CD1c-positive myeloid dendritic cell (primary cell): ENCODE measurements around the gene ATG10.

Experiments used
- DNase-seq: peaks from one replicate; pipeline ENCODE4 v3.0.0-alpha.2; 2016; ENCODE audit errors: extremely low spot score

The ATG10 gene

DNA sequence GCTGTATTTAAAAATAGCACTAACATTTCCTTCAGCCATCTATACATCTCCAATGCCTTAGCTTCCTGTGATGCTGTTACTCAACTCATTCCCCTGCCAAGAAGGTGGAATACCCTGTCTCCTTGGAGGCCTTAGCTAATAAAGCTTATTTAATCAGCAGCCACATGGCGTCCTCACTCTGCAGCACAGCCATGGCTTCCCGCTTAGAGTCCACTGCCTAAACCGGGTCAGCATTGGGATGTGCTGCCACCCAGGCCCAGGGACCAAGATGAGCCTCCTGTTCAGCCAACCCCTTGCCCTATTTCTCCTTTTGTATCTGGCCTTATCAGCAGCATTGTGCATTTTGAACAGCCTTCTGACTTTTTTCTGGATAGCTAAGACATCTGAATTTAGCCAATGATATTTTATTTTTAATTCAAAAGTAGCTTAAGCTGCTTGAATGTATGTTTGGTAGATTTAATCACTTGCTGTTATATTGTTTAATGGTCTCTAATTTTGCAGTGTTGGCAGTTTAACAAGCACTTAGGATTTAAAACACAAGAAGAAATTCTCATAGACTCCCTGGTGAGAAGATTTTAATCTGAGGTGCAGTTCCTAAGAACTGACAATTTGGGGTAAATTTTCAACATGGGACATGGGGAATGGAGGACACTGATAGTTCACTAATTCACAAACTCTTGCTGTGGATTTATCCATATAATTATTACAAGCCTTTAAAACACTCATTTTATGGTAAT, 193.3 kb downstream of the ATG10 start:
- DNase-seq, result no peak

DNA sequence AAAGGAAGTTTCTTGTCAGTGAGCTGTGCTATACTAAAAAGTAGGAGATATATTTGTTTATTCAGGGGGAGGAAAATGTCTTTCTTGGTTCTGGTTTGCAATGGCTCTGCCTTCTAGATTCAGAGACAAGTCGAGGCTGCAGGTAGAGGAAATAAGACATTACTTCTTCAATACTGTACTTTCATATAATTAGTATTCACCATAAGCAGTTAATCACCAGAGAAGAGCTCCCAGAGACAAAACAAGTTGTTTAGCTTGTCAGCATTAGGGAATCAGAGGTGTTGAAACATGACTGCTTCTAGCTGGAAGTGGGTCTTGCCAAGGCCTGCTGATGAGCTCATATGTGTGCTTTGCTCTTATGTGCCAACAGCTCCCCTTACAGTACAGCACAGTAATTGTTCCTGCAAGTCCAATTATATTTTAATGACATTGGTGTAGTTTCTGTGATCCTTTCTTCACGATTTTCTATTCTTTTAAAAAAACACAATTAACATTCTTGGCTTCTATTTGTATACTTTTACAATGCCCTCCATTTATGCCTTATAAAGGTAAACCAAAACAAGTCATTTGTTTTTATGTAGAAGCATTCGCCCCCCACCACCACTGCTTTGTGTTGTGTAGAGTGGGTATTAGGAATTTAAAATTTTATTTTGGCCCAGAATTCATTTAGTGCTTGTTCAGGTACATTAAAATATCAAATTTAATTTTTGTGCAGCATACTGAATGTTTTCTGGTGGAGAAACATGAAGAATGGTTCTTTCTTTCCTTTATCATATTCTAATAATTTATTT, 194.1 kb downstream of the ATG10 start:
- peak; percentile 70 for DNase-seq

DNA sequence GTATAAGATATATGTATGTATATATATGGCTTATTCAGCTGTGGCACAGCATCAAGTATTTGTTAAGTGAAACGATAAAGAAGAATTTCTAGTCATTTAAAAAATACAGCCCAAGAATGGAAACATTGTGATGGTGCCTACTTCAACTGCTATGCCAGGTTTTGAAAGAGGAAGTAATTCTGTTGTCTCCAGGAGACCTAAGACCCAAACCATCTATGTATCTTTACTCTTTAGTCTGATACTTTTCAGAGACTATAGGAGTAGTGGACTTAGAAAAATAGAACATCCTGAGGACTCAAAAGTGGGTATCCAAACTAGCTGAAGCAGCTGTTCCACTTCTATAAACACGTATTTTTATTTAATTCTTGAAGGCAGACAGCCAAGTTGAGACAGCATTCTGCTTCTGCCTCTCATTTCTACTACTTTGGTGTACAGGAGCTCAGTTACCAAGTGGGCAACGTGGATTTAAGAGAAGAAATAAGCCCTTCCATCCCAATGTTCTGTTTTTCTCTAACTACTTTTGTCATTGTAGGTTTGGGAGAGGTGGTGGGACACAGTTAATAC, 195.6 kb downstream of the ATG10 start:
- no peak for DNase-seq

DNA sequence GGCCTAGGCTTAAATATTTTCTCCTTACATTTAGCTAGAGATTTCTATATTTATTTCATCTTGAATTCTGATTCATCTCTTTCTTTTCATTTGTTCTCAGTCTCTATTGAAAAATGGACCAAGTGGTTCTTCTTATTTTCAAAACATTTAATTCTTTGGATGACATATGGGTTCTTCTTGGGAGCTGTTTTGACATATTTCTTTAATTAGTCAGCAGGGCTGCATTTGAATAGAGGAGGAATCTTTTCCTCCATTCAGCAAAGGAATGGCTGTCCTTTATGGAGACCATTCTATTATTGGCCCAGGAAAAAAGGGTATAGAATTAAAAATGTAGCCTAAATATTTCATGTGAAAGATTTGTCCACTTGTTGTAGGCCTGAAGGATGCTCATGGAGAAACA, 196.5 kb downstream of the ATG10 start:
- DNase-seq, result no peak

DNA sequence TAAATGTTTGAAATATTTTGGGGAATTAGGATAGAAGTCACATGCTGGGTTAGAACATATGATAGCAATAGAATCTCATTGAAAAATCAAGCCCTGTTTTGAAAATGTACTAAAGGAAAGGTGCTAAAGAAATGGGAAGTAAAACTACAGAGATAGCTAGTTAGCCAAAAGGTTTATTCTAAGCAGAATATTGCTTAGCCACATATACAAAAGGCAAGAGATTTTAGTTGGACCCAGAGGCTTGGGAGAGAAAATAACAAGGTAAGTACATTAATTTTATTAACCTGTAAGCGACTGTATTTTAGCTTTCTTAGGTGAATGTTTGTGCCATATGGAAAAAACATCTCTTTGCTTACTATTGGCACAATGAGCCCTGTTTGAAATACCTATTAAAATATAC, 198.1 kb downstream of the ATG10 start:
- no peak for DNase-seq

DNA sequence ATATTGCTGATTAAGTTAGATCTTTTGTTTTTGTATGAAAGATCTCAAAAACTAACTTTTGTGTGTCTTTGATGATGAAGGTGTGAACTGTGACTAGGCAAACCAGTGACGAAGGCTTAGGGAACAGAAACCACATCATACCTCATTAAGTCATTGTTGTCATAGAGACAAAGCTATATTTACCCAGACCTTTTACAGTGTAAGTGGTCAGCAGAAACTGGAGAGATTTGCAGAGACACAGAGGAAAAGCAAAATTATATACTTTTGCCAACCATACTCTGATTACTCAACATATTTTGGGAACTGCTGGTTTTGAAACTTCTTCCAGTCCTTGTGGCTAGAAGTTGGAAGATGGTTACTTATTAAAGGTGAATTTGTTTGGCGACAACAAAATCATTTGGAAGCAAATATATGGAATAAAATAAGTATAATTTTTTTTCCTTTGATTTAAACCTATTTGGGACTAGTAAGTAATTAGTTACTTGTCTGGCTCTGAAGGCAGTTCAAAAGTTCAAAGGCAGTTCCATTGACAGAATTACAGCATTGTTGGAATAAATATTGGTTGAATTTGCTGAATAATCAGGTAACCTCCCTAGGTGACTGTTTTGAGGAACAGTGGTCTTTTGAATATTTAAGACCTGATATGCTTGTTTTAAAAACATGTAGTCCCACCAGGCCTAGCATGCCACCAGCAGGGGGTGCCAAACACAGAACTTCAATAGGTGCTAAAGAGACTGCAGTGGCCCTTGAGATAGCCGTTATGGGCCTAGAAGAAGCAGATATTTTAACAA, 202.5 kb downstream of the ATG10 start:
- DNase-seq, result peak; percentile 83

DNA sequence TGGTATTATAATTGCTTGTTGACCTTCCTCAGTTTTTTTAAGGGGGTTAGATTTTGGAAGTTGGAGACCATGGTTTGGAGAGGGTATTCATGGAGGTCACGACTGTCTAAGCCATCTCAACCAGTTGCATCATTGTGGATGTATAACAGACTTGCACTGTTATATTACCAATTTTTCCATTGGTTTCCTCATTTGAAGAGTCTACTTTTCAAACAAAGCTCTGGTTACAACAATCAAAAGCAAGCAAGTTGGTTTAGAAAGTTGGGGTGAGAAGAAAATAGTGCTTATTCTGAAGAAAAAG, 203.0 kb downstream of the ATG10 start:
- no peak for DNase-seq

DNA sequence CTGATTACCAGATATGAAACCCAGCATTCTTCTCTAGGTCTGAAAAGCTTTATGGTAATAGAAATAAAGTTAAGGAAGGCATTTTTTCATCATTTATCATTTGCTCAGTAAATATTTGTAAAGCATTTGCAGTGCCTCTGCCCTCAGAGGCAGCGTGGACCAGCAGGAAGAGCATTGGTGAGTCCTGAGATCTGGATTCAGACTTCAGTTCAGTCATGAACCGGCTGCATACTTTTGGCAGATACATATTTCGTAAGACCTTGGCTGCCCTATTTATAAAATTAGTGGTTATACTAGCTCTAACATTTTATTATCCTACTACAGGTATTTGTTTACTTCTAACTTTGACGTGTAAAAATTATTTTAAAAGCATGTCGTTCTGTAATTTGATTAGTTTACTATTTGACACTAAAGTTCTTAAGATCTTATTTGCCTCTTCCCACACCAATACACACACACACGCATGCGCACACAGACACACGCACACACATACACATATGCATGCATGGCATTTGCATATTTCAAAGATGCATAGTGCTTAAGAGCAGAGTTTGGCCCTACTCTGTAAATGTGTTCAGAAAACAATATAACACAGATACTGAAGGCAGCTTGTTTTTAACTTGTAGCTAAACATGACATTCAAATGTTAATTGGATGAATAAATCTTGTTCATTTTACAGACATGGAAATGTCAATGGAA, 204.4 kb downstream of the ATG10 start:
- DNase-seq, result no peak

DNA sequence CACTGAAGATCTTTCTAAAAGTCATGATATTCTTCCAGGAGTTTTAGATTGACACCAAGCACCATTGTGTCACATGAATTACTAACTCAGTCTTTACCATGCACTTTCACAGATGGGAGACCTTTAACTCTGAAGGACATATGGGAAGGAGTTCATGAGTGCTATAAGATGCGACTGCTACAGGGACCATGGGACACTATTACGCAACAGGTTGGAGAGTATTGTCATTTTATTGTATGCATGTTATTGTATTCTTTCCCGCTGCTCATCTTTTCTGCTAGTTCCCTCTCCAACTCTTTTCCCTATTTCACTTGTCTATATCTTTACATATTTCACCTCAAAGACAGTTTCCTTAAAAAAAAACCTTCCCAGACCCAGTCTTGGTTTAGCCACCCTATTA, 206.6 kb downstream of the ATG10 start:
- DNase-seq, result no peak

DNA sequence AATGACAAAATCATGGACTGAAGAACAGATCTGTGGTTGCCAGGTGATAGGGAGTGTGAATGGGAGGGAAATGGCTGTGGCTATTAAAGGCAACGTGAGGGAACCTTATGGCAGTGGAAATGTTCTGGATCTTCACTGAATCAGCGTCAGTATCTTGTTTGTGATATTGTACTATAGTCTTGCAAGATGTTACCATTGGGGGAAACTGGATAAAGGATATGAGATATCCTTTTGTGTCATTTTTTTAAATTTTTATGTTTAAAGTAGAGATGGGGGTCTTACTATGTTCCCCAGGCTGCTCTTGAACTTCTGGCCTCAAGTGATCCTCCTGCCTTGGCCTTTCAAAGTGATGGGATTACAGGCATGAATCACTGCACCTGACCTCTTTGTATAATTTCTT, 210.8 kb downstream of the ATG10 start:
- DNase-seq, result no peak

DNA sequence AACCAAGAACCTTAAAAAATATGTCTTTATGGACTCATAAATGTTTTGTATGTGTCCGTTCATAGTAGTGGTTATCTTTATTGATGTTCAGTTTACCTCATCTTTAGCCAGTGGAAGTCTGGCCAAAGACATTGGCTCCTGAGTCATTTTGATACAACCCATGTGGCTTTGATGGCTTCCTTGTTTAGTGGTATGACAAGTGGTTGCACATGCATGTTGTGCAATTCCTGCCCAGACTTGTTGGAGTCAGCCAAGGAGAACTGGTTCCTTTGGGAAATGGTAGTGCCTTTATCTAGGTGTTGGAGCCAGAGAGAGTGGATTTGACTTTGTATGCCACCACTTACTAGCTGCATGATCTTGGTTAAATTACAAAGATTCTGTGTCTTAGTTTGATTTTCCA, 212.0 kb downstream of the ATG10 start:
- DNase-seq, result peak; percentile 40

DNA sequence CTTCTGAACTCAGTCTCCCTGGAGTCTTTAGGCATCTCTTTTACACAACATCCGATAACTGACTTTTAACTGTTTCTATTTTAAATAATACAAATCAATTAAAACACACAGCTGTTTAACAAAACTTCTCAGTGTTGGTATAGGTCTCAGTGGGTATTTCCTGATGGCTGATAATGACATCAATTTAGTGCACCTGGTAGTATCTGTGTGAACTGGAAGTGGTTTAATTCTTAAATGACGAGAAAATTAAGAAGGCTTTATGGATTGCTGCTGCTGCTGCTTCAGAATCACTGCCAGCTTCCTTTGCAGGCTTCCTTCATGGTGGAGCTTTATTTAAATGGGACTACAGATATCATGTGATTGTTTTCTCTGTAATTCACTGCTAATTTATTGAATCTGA, 214.0 kb downstream of the ATG10 start:
- DNase-seq, result no peak

DNA sequence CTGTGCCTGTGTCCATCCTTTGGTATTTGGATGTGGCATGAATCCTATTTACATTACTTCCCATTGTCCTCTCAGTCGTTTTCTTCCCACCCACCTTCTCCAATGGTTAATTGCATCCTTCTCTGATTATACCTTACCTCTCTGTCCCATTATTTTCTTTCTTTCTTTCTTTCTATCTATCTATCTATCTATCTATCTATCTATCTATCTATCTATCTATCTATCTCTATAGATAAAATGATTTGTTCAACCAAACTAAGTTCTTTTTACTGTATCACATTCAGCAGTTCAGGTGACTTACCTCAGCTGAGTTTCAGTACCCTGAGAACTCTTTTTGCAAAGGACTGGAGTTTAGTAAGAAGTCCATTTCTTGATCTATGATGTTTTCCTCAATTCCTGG, 225.7 kb downstream of the ATG10 start:
- DNase-seq, result no peak

DNA sequence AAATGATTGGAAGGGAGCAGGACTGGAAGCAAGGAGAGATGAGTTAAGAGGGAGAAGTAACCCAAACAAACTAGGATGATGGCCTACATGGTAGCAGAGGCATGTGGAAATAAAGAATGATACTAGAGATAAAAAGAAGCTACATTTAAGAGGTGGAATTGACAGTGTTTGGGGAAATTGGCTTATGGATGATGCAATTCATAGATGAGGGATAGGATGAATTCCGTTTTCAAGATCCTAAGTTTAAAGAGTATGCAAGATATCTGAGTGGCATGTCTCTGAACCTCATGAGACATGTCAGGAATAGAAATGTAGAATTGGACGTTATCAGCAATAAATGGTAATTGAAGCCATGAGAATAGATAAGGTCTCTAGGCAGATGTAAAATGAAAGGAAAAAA, 232.7 kb downstream of the ATG10 start:
- no peak for DNase-seq

DNA sequence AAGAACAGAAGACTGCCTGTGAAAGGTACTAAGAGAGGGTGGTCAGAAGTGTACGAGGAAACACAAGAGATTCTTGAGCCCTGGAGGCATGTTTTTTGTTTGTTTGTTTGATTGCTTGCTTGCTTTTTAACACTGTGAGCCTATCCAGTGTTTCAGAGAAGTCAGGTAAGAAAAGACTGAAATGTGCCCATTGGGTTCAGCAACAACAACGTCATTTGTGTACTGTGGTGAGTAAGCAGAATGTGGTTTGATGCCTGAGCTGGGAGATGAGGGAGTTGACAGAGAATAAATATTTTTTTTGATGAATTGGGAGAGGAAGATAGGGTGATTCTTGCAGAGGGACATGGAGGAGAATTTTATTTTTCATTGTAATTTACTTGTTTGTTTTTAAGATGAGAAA, 233.2 kb downstream of the ATG10 start:
- DNase-seq, result no peak

DNA sequence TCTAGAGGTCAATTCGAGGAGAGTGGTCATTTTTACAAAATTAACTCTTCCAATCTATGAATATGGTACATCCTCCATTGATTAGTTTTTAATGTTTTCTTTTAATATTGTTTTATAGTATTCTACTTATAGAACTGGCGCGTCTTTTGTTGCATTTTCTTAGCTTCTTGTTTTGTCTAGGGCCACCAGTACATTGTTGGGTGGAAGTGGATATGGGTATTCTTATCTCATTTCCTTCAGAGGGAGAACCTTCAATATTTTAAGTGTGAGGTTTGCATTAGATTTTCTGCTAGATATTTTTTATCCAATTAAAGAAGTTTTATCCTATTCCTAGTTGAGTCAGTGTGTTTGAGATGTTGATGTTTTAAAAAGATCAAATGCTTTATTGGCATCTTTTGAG, 236.5 kb downstream of the ATG10 start:
- DNase-seq, result no peak

DNA sequence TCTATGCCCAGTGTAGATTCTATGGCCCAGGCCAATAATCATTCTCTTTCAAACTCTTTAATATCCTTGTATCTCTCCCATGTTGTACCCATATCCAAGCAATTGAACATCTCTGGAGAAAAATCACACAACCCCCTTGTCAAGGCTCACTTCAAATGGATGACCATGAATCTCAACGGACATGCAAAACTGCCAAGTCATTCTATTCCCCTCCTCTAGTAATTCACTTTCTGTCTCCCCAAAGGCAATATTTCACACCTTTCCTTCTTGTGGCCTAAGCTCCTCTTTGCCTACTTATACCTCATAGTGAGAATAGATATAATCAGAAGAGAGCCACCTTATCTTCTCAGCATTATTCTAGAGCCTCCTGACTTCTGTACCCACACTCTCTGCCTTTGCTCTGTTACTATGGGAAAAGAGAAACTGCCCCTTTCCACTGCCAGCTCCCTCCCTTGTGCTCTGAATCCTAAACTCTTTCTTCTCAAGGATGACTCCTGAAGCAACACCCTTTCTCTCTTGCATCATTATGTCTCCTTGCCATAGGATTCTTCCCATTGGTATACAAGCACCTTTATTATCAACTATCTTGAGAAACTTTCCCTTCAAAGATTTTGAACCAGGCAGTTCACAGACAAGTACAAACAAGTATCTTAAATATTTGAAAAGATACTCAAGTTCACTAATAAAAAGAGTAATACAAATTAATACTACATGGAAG, 240.2 kb downstream of the ATG10 start:
- DNase-seq, result no peak

DNA sequence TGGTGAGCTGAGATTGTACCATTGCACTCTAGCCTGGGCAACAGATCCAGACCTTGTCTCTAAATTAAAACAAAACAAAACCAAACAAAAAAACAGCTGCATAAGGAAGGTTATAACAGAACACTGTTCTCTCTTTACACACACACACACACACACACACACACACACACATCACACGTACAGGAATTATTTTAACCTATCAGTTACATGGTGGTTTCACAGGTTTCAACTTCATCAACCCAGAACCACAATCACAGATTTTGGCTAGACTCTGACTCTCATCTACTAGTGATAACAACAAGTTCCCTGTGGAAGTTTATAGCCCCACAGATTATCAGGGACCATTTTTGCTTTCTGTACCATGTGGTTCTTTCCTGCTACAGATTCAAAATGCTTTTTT, 246.1 kb downstream of the ATG10 start:
- DNase-seq, result no peak

DNA sequence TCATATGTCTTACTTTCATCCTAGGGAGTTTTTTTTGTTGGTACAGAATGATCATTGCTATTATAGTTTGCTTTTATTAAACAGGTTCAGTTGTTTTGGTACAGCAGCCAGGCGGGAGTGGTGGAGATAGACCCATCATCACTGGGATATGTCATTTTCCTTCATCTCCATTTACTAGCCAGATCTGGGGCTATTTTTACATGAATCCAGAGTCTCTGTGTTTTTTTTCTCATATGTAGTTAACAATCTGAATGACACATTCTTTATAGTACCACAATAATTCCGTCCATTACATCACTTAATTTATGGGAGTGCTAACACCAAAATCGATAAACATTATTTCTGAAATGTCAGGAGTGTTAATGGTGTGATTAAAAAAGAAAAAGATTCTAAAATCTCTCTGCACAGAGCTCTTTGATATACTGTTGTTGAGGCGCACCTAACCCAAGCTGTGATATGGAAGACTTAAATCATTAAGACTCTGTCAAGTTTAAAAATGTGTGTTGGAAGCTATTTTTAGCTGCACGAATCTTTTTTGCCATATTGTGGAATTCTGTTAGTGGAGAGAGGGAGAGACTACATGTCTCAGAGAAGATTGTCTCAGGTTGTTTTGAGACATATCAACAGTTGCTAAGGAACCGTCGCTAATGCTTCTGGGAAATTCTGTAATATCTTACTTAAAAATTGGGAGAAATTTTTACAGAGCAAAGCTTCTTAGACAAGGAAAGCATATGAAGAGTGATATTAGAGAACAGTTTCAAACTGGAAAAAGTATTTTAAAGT, 246.7 kb downstream of the ATG10 start:
- DNase-seq, result no peak

DNA sequence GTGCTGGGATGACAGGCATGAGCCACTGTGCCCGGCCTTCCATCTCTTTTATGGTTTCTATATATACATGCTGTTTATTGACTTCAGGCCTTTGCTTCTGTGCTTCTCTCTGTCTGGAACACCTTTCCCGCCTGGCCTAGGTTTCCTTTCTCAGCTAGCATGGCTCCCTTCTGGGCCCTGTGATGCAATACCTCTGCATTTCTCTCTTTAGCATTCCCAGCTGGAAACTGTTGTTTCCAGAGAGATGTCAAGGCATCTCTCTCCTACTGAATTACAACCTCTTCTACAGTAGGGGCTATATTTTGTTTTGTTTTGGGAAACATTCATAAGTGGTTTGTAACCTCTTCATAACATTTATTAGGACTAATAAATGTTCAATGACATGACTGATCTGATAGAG, 249.2 kb downstream of the ATG10 start:
- no peak for DNase-seq
